Measurements from ENCODE around the gene SPATA18.

The SPATA18 gene, protein sequence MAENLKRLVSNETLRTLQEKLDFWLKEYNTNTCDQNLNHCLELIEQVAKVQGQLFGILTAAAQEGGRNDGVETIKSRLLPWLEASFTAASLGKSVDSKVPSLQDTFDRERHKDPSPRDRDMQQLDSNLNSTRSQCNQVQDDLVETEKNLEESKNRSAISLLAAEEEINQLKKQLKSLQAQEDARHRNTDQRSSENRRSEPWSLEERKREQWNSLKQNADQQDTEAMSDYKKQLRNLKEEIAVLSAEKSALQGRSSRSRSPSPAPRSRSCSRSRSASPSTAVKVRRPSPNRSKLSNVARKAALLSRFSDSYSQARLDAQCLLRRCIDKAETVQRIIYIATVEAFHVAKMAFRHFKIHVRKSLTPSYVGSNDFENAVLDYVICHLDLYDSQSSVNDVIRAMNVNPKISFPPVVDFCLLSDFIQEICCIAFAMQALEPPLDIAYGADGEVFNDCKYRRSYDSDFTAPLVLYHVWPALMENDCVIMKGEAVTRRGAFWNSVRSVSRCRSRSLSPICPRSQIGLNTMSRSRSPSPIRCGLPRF

DNA sequence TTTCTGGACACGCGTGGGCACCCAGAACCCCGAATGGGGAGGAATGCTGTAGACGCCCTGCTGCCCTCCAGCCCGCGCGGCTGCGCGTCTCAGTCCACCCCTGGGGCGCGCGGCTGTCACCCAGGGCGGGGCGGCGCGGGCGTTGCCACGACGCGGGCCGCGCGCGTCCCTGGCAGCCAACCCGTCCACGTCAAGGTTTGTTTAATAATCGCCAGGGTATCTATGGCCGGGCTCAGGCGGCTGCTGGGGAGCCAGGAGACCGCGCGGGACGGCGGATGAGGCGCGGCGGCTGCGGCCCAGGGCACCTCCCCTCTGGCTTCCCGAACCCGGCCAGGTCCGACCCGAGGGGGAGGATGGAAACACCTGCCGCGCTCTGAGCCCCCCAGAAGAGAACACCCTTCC lies at the start of gene SPATA18:
Gene SPATA18 (plus strand): TSS at position 92 of the 402 bp plus-strand sequence. CDS start 401 bp downstream, outside the sequence.
- no peak for DNase-seq

DNA sequence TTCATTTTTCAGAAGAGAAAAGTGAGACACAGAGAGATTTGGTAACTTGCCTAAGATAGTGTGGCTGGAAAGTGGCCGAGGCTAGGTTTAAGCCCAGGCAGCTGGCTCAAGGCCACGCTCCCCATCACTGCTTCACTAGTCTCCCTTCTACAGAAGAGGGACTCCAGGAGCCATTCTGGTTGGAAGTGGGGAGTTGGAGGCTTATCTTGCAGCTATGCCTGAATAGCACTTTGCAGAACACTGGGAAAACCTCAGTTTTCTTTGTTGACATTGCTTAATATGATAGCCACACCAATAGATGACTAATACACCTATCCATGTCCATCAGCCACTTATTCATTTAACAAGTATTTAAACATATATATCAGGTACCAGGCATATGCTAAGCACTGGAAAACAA lies 49.5 kb upstream of the SPATA18 start:
- DNase-seq, result no peak

DNA sequence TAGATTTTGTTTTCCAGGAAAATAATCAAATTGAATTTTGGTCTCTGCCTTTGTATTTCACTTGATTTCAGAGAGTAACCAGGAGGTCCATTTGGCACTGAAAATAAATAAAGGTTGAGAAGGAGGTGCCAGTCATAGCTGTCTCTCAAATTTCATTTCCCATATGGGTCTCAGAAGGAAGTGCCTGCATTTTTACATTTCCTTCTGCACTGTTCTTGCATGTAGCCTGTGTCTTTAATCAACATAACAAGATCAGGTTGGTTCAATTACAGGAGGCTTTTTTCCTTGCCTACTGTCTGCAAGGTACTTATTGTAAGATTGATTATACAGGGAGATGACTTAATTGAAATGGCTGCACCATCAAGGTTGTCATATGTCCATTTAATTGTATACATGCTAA lies 46.7 kb upstream of the SPATA18 start:
- DNase-seq, result no peak

DNA sequence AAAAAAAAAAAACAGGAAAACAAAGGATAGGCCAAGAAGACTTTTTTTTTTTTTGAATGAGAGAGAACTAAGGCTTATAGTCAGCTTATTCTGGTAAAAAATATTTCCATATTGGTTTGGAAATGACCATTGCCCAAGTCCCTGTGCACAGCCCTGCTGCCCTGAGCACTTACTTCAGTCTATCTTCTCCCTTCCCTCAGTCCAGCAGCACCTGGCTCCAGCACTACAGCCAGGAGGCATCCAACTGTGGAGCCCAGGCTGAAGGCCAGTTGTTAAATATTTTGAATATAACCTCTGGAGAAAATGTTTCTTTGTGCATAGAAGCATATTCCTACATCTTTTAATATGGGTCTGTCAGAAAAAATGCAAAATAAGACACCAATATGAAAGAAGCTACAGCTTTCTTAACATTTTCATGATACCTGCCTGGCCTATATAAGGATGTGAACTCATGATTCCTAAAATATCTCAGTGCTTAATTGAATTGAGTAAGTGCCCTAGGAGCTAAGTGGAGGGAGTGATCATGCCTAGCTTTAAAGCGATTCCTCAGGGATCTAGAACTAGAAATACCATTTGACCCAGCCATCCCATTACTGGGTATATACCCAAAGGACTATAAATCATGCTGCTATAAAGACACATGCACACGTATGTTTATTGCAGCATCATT lies 45.4 kb upstream of the SPATA18 start:
- no peak for DNase-seq

DNA sequence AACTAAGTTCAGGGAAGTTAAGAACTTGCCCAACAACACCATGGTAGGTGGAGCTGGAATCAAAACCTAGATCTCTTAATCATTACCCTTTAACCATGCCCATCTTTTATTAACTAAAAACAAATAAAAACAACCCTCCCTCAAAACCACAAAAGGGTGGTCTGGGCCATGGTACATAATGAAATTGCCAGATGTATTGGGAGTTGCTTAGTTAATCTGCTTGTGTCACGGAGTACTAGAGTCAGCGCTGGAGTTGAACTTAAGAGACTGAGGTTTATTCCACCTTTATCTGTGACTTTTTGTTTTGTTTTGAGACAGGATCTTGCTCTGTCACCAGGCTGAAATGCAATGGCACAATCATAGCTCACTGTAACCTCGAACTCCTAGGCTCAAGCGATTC lies 44.2 kb upstream of the SPATA18 start:
- DNase-seq, result no peak

DNA sequence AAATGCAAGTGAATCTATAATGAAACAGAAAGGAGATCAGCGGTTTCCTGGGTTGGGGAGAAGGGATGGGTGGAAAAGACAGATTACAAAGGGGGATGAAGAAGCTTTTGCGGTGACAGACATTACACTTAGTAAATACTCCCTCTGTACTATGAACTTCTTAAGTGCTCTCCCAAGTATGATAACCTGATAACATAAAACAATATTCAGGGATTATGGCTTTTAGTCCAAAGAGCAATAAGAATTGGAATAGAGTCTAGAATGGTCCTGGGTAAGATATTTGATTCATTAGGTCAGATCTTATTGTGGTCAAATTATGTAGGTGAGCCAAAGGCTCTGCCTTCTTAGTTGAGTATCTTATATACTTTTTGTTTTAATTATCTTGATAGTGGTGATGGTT lies 40.1 kb upstream of the SPATA18 start:
- DNase-seq, result no peak

DNA sequence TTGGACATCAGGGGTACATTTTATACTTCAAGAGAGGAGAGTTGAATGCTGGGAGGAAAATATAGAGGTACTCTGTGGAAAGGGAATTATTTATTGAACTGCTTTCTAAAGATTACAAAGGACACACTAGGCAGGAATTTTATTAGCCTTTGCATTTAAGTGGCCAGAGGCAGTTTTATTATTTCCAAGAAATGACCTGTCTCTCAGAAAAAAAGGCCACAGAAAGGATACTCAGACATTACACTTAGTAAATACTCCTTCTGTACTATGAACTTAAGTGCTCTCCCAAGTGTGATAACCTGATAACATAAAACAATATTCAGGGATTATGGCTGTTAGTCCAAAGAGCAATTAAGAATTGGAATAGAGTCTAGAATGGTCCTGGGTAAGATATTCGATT lies 38.5 kb upstream of the SPATA18 start:
- DNase-seq, result no peak

DNA sequence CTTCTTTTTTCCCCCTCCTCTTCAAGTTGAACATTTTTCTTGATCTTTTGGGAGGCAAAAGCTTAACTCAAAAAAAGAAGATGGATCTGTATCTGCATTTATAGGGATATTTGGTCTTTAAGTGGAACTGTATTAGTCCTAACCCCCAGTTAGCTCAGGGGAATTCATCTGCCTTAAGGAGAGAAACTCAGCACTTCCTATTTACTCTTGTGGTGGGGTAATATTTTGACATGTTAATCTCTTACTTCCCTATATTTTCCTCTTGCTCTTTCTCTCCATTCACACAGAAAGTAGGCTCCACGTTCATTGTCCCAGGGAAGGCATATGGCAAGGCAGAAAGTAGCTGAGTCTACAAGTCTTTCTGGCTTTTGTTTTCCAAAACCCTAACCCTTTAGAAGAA lies 36.2 kb upstream of the SPATA18 start:
- DNase-seq, result no peak

DNA sequence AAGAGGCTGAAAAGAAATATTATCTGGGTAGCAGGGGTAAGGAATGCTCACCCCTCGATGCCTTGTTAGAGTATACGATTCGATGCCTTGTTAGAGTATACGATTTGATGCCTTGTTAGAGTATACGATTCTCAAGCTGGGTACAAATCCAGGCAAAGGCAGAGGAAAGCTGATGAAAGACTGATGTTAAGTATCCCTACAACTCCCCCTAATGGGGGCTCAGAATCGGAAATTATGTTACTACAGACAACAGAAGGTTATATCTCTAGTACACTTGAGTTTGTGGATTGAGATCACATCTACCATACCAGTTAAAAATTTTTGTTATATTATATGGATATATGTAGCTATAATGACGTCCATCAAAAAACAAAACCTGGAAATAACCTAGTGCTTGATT lies 35.7 kb upstream of the SPATA18 start:
- no peak for DNase-seq

DNA sequence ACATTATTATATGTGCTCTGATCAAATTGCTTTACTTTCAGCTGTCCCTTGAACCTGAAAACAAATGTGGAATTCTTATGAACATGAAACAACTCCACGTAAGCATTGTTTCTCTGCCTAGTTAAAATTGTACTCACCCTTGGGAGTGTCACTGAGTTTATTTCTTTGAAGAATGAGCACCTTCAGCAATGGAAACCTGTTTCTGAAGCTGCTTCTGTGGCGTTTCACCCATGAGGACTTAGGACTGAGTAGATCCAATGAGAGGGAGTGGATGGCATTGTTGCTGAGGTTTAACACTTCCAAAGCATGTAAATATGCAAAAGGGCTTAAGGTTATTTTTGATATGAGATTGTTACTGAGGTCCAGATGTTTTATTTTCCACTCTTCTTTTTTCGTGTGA lies 34.1 kb upstream of the SPATA18 start:
- DNase-seq, result no peak

DNA sequence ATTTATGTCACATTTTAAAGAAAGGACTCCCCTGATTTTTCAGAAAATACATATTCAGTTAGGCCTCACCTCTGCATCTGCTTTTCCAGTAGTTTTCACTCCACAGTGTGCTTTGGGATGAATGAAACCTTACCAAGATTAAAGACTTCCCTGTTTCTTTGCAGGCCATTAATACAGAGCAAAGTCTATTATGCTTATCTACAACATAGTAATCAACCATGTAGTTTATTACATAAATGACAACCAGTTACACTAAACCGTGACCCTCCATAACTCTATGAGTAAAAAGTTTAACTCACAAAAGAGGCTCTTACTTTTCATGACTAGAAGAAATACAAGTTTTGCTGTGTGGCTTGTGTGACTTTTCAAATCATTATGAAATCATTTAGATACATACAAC lies 33.3 kb upstream of the SPATA18 start:
- DNase-seq, result no peak

DNA sequence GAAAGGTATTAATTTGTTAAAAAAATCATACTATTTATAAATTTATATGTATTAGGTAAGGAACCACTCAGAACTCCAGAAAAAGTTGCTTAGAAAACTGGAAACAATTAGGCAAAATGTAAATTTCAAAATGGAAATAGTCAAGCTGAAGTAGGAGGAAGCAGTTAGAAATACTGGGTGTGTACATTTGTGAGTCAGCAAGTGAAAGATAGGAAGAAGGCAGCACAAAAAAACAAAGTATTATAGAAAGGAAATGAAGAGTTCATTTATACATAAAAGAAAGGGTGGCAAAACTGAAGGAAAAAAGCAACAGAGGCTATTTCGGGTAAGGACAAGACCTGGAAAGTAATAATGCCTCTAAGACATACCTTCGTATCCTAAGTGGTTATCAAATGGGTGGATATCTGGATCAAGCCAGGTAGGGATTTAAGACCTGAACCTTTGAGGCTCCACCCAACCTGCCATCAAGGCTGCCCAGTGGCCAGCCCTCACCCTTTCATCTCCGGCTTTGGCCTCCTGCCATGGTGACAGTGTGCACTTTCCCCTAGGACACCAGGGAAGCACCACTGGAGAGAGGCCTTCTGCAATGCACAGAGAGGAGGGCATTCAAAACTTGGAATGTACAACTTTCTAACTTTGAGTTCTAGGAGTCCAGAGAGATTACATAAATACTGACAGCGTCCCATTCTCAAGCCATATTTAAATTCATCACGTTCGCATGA lies 31.0 kb upstream of the SPATA18 start, which contains the start of gene LRRC66:
Gene LRRC66 (minus strand): TSS at position 428 of the 722 bp plus-strand sequence. CDS start 2,750 bp downstream, outside the sequence.
- no peak for DNase-seq

DNA sequence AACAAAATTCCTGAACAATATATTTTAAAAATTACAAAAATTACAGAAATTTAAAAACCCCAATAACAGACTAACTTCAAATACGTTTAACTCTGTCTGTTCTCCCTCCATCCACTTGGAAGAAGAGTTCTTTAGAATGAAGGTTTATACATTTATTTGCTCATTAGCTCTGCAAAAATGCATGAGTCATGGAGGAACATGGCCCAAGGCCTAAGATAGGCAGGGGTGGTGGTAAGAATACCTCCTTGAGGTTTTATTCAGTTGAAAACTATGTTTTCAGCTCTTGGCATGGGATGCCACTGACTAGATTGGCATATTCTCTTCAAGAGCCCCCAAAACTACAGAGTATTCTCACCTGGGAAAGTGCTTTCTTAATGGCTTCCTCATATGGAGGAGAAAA lies 22.1 kb upstream of the SPATA18 start:
- DNase-seq, result no peak

DNA sequence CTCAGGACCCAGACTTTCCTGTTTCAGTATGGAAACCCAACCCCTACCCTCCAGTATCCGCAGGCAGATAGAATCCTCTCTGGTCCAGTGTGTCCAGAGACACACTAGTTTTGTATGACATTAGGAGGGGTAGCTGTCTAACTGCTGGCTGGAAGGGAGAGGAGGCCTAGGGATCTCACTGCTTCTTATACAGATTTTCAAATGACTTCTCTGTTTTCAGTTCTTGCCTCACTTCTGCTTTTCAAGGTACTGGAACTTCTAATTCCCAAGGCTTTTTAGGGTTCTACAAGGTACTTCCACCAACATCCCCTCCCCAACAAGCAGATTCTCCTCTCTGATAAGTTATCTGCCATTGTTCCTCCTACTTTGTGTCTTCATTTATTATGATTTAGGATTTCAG lies 19.1 kb upstream of the SPATA18 start:
- no peak for DNase-seq

DNA sequence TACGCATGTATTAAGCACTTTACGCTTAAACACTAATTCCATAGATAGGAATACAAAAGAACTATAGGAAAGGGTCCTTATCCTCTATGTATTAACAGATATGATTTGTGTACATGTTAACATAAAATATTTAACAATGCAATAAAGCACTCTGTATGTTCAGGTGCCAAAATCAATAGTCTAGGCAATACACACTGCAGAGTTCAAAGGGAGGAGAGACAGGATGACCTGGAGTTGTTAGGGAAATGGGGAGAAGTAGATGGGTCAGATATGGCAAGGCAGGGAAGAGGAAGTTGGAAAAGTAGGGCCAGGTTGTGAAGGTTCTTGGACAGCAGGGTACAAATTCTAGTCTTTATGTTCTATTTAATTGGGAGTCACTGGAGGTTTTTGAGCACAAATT lies 15.9 kb upstream of the SPATA18 start:
- no peak for DNase-seq

DNA sequence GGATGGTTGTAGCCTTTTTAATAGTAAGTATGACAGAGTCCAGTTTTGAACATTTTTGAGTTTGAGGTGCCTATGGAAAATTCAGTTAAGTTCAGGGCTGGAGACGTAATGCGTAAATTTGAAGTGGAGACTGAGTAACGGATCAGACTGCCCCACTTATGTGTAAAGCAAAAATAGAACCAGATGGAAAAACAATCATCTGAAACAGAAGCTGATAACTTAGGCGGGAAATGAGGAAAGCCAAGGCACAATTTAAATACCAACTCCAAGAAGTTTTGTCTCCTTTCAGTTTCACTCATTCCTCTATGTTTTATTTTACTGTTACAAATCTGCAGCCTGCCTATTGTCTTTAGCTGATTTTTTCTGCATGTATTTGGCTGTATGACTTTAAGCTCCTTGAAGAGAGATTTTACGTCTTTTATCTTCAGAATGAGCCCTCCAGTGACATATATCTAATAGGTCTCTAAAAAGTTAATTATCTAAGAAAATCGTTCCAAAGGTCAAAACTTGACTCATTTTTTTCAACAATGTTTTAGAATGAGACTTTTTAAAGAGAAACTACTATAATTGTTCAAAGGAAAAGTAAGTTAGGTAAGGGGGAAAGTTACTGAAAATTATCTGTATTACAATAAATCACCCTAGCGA lies 14.1 kb upstream of the SPATA18 start:
- no peak for DNase-seq

DNA sequence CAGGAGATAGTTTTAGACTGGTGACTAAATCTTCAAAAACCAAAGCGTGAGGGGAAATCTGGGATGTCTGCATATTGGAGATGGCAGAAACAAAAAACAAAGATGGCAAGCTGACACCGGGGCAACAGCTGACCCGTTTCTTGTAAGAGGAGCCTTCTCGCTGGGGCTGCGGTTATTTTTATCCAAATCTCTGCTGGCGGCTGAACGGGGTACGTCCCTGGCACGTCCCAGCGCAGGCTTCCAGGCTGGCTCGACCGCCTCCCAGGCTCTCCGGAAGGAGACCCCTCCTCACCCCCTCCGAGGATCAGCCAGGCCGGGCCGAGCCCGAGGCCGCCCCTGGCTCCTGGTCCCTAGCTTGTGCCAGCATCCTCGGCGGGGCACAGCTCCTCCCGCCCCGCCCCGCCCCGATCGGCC lies 13.4 kb upstream of the SPATA18 start:
- no peak for DNase-seq

DNA sequence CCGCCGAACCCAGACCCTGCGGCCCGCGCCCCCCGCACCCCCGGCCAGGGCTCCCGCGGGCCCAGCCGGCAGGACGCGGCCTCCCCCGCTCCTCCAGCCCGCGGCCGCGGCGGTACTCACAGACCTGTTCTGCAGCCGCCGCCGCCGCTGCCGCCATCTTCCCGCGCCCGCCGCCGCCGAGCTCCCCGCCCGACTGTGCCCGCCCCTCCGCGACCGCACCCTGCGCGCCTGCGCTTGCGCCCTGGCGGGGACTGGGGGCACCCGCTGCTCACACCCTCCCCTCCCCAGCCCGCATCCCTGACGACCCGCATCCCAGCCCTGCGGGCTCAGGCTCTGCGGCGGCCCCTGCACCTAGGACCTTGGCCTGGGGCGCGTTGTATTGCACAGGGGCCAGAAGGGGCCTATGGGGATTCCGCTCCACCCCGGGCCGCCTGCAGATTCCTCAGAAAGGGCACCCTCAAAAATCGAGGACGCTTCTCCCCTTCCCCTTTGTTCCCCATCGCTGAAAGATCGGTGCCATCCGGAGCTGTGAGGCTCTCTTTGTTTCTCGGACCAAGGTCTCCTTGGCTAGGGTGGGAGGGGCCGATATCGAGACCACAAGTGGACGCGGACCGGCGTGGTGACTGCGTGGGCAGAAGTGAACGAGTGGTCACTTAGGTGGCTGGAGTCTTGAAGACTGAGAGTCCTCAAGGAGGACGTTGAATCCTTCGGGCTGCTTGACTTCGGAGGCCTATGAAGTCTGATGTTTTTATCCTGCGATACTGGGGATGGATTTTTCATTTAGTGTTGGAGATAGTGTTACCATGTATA lies 12.8 kb upstream of the SPATA18 start, which contains the start of gene SGCB:
Gene SGCB (minus strand): TSS at position 197 of the 810 bp plus-strand sequence. CDS start 40 bp downstream, at position 157.
- DNase-seq, result no peak

DNA sequence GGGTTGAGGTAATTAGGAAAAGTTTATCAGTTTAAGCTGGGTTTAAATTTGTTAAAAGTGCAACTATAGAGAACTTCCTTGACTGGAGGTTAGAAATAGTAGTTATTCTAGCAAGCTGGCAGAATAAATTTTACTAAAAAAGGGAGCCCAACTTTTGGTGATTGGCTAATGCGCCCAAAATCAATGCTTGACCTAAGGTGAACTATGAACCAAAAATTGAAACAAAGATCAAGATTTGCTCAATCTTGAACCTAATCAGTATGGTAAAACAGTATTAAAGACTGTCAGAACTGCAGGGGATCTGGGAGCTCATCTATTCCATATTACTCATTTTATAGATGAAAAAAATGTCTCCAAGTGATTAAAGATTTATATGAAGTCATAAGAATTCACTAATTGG lies 6.1 kb upstream of the SPATA18 start:
- DNase-seq, result no peak

DNA sequence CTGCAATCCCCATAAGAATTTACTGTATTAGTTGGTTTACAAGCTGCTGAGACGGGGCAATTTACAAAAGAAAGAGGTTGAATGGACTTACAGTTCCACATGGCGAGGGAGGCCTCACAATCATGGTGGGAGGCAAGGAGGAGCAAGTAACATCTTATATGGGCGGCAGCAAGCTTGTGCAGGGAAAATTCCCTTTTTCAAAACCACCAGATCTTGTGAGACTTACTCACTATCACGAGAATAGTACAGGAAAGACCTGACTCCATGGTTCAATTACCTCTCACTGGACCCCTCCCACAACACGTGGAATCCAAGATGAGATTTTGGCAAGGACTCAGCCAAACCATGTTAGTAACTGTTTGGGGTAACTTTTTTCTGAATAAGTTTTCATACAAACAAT lies 1.8 kb upstream of the SPATA18 start:
- DNase-seq, result no peak

DNA sequence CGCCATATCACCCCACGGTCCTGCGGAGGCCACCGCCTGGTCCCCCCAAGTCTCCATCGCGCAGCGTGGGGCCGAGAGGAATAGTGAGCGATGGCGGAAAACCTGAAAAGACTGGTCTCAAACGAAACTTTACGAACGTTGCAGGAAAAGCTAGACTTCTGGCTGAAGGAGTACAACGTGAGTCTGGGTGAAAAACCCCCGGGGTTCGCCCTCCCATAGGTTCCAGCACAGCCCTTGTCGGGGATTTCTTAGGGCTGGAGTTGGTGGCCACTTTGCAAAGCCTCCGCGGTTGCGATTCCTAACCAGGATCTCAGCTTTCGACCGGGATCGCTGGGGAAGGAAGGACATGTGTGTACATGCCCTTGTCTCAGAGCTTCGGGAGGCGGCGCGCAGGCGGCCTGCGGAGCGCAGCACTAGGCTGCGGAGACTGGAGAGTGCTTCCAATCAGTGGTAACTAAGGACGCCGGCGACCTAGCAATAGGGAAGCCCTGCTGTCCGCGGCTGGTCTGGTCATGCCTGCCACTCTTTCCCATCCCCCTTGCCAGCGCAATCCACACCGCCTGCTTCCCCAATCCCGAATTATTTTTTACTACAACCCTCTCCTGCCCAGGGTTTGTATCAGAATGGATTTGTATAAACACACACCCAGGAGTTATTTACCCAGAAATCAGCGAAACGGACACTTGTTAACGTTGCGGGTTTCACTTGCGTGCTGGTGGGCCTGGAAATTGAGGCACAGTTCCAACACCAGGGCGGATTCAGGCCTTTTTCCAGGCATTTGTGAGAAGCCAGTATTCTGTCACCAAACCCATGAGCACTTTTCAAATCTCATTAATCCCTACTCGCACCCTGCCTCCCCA lies 741 bp downstream of the SPATA18 start:
- no peak for DNase-seq
